Measurements from ENCODE around the gene FHIT. TPM values are rescaled to one million over a fixed set of nuclear protein-coding genes. Genes with fewer than 3 reads are reported as not detected.

FHIT gene
- total and polyA plus RNA-seq, 2 of the 4 experiments (the other 2 are of a cell fraction), result 0.07 TPM; not detected in 1

DNA sequence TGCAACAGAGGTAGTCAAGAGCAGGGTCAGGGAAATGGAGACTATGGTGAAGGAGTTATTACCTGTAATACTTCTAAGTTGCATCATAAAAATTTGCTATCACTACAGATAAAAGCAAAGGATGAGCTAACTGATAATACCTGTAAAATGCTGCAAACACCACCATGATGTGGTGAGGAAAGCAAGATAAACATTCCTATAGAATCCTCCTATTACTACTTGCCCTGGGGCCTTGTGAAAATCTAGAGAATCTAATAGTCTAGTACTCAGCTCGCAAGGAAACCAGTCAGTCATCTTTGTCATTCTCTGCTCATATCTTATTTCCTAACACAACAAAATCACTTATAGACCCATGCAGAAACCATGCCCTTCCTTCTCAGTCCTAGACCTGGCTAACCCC, 899.8 kb downstream of the FHIT start:
- Histone ChIP-seq H3K9me1 (ENCODE audit: insufficient read depth, low read length) (no peaks in the 10 kb centered on the region), H3K4me2 (ENCODE audit: low read depth, low read length) (no peak overlapping the region), H3K56ac (ENCODE audit: extremely low read depth, insufficient read depth, low read length) (no peak overlapping the region), H3K9me3 (ENCODE audit: control insufficient read depth, insufficient read depth, low read length) (no peaks in the 10 kb centered on the region), H3K18ac (ENCODE audit: low read depth, low read length) (no peak overlapping the region), H3K23ac (ENCODE audit: low read depth, low read length) (no peak overlapping the region), H3K14ac (replicated peaks; ENCODE audit: low read depth, low read length) (no peak overlapping the region), H2BK20ac (ENCODE audit: low read depth, low read length) (no peak overlapping the region), H3K36me3 (ENCODE audit: control insufficient read depth, insufficient read depth, low read length) (no peaks in the 10 kb centered on the region), H3K4me1 (ENCODE audit: control insufficient read depth, insufficient read depth, low read length) (no peaks in the 10 kb centered on the region), H4K5ac (ENCODE audit: low read depth, low read length) (no peak overlapping the region), H3K27ac (ENCODE audit: insufficient read depth, low read length) (no peak overlapping the region), H2BK5ac (ENCODE audit: low read depth, low read length, poor library complexity, severe bottlenecking) (no peak overlapping the region), H3K27me3 (ENCODE audit: control insufficient read depth, insufficient read depth, low read length) (no peaks in the 10 kb centered on the region; the same call in 1 of the 2 replicates), H2BK120ac (ENCODE audit: low read depth, low read length) (no peak overlapping the region), H2BK15ac (ENCODE audit: low read depth, low read length) (no peak overlapping the region), H4K8ac (ENCODE audit: low read depth in 2 of 2, low read length in 2 of 2) (no peak overlapping the region), H3K9ac (ENCODE audit: low read depth, low read length) (no peak overlapping the region), H2AK5ac (ENCODE audit: low read depth, low read length) (no peak overlapping the region), H4K91ac (ENCODE audit: insufficient read depth, low read depth, low read length) (no peak overlapping the region), H2AFZ (replicated peaks; ENCODE audit: low read length, poor library complexity) (no peak overlapping the region), H2AK9ac (replicated peaks; ENCODE audit: low read depth, low read length, poor library complexity) (no peak overlapping the region), H4K20me1 (ENCODE audit: insufficient read depth, low read length) (no peaks in the 10 kb centered on the region), H3K79me1 (ENCODE audit: low read depth in 1 of 2, low read length in 2 of 2) (no peaks in the 10 kb centered on the region), H3K4ac (ENCODE audit: low read depth, low read length) (no peak overlapping the region), H3K4me3 (ENCODE audit: insufficient read depth, low read depth, low read length) (no peak overlapping the region)
- dilution Hi-C loops (cut with HindIII; ENCODE audit: low sequenced_read_pairs, unreplicated experiment) (no loop called here), intact Hi-C loops (cut with micrococcal nuclease) (no loop called here), in situ Hi-C loops (cut with MboI; ENCODE audit: low sequenced_read_pairs) (no loop called here)
- TF ChIP-seq FOS (IDR thresholded peaks at IDR 0.05; ENCODE audit: low read depth, low read length) (no peak), SMC3 (IDR thresholded peaks at IDR 0.05; ENCODE audit: low read depth, low read length) (no peak), MXI1 (IDR thresholded peaks at IDR 0.05; ENCODE audit: borderline replicate concordance, low read depth, low read length) (no peak), CHD1 (IDR thresholded peaks at IDR 0.05; ENCODE audit: low read depth, low read length) (no peak), POLR2A (IDR thresholded peaks at IDR 0.05; ENCODE audit: low read depth, low read length) (no peak), RAD21 (IDR thresholded peaks at IDR 0.05; ENCODE audit: low read length) (no peak), CEBPB (IDR thresholded peaks at IDR 0.05; ENCODE audit: low read depth, low read length) (no peak), RFX5 (IDR thresholded peaks at IDR 0.05; ENCODE audit: low read depth, low read length) (no peak), MAZ (IDR thresholded peaks at IDR 0.05; ENCODE audit: borderline replicate concordance, low read depth, low read length) (no peak), NFE2L2 (IDR thresholded peaks at IDR 0.05; ENCODE audit: low read depth, low read length) (no peak)
- TF ChIP-seq, protein P1, sequence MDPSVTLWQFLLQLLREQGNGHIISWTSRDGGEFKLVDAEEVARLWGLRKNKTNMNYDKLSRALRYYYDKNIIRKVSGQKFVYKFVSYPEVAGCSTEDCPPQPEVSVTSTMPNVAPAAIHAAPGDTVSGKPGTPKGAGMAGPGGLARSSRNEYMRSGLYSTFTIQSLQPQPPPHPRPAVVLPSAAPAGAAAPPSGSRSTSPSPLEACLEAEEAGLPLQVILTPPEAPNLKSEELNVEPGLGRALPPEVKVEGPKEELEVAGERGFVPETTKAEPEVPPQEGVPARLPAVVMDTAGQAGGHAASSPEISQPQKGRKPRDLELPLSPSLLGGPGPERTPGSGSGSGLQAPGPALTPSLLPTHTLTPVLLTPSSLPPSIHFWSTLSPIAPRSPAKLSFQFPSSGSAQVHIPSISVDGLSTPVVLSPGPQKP (IDR thresholded peaks at IDR 0.05; ENCODE audit: borderline replicate concordance, low read depth, low read length), result no peak
- TF ChIP-seq, protein P2, sequence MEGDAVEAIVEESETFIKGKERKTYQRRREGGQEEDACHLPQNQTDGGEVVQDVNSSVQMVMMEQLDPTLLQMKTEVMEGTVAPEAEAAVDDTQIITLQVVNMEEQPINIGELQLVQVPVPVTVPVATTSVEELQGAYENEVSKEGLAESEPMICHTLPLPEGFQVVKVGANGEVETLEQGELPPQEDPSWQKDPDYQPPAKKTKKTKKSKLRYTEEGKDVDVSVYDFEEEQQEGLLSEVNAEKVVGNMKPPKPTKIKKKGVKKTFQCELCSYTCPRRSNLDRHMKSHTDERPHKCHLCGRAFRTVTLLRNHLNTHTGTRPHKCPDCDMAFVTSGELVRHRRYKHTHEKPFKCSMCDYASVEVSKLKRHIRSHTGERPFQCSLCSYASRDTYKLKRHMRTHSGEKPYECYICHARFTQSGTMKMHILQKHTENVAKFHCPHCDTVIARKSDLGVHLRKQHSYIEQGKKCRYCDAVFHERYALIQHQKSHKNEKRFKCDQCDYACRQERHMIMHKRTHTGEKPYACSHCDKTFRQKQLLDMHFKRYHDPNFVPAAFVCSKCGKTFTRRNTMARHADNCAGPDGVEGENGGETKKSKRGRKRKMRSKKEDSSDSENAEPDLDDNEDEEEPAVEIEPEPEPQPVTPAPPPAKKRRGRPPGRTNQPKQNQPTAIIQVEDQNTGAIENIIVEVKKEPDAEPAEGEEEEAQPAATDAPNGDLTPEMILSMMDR (conservative IDR thresholded peaks at IDR 0.05; ENCODE audit: low read depth, low read length), result no peak
- TF ChIP-seq, protein P3, sequence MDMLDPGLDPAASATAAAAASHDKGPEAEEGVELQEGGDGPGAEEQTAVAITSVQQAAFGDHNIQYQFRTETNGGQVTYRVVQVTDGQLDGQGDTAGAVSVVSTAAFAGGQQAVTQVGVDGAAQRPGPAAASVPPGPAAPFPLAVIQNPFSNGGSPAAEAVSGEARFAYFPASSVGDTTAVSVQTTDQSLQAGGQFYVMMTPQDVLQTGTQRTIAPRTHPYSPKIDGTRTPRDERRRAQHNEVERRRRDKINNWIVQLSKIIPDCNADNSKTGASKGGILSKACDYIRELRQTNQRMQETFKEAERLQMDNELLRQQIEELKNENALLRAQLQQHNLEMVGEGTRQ (IDR thresholded peaks at IDR 0.05; ENCODE audit: low read depth, low read length), result no peak
- POLR2A ChIA-PET (ENCODE audit: unreplicated experiment), result no interaction called here
- BruUV-seq (replicated peaks), result no TSS peak
- WGBS, 2 experiments (ENCODE audit: extremely low coverage in 2 of 2, insufficient read length in 1 of 2), result no CpG with 5 or more reads among the region's 1 CpG
- no peak for ATAC-seq (ENCODE audit: low read depth)
- DNase-seq, result no peak
- CTCF ChIA-PET, result no interaction called here
